HG02970 (cell line): ENCODE data around the gene PLCG2.
A peak's percentile ranks its signal among the peaks of the same experiment; 100 is the strongest.
"Not testable (repeated sequence)": the region's sequence is repeated elsewhere in the genome, so short reads cannot be mapped to it uniquely, and the experiment has no call there.

Experiments used
- ATAC-seq: cut with Tn5 transposase; IDR thresholded peaks from one replicate; pipeline ENCODE4 v1.9.1; 2021; ENCODE audit warnings: mild to moderate bottlenecking, moderate library complexity, moderate number of reproducible peaks; ENCODE audit not compliant: unreplicated experiment, low FRiP score

PLCG2 gene

DNA sequence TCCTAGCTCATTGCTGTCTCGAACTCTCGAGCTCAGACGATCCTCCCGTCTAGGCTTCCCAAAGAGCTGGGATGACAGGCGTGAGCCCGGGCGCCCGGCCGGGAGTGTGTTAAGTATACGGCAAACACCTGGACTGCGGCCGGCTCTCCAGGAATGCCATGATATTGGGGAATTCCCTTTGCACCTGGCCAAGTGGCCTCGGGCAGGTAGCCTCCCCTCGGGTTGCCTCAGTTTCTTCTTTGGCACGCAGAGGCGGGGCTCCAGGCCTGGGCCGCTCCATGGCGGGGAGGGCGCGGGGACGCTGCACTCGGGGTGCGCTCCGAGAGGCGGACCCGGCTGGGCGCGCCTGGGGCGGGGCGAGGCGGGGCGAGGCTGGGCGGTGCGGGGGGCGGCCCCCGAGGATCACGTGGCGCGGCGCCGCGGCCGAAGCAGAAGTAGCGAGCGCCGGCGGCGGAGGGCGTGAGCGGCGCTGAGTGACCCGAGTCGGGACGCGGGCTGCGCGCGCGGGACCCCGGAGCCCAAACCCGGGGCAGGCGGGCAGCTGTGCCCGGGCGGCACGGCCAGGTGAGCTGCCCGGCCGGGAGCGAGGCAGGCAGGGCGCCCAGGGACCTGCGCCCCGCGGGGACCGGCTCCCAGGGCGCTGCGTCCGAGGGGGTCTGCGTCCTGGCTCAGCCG is at the start of gene PLCG2:
TSS of gene PLCG2 (plus strand) at position 431 of the 675 bp plus-strand sequence. CDS start 6,699 bp downstream, outside the sequence.
- peak; percentile 79 for ATAC-seq

DNA sequence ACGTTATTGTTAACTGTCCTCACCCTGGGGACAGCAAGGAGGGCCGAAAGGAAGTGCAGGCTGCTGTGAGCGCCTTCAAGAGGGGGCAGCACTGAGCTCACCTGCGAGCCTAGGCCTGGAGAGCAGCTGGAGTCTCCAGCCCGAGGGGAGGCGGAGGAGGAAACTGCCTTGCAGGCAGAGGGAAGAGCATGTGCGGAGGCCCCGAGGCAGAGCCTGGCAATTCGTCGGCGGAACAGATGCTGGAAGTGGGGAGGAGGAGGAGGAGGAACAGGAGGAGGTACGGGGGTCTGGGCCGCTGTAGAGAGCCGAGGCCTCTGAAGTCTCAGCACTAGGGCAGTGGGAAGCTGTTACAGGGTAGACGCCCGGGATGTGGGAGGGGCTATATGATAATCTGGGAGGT is 49.6 kb upstream of the PLCG2 start:
- ATAC-seq, result no peak

DNA sequence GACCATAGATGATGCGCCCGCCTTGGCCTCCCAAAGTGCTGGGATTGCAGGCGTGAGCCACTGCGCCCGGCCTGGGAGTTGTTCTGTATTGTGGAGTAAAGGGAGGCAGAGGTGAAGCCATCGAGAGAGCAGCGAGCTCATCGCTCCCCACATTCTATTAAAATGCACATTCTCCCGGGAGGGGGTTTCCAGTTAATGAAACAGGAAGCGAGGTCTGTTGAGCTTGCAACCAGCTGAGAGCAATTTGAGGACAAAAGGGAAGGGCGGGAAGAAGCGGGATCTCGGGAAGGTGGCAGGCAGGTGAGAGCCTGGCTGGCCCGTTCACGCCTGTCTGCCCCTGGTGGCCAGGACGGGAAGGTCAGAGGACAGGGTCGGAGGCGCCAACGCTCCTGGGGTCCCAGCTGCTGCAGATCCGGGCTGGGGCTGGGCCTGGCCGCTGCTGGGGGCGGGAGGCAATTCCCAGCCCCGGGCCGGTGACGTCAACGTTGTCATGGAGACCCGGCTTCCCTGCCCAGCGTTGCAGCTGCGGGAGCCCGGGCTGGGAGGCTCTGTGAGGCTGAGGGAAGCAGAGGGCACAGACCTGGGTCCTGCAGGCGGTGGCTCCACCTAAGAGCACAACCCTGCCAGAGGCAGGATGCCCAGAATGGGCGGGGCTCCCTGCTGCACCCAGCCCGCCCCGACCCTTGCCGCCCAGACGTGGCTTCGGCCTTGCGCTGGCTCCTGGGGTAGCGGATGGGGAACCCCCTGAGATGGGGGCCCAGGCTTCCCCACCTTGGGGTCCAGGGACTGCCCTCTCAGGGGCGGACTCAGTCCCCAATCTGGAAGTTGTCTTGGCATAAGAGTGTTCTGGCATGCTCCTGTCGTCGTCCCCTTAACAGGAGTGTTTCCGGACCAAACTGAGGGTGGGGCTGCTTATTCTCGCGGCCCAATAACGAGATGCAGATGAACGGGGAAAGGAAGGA is 48.7 kb upstream of the PLCG2 start:
- no peak for ATAC-seq

DNA sequence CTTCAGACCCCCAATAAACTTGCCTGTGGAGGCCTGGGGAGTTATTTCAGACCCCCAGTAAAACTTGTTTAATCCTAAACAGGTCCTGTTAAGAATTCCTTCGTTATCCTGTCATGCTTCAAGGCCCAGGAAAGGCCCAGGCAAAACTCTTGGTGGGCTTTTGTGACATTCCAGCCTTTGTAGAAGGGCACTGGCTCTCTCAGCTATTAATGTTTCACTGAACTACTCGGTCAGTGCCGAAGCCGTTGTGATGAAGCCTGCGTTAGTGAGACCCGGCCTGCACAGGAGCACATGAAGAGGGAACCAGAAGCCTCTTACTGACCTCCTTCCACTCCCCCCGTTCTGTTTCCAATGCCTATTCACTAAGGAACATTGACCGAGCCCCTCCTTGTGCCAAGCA is 47.4 kb upstream of the PLCG2 start:
- no peak for ATAC-seq

DNA sequence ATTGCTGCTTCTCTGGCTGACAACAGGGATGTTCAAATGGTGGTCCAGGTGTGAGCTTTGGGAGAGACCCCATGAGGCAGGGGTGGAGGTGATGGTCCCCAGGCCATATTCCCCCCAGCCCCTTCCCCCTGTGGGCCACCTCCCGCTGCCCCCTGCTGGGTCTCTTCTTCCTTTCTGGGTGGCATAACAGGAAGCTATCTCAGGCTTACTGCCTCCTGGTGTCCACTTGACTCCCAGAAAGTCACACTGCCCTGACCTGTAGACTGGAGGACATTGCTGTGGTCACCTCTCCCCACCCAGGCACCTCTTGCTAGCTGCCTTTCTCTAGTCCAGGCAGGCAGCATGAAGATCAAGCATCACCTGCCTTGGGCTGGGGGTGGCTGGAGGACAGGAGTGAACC is 46.4 kb upstream of the PLCG2 start:
- no peak for ATAC-seq

DNA sequence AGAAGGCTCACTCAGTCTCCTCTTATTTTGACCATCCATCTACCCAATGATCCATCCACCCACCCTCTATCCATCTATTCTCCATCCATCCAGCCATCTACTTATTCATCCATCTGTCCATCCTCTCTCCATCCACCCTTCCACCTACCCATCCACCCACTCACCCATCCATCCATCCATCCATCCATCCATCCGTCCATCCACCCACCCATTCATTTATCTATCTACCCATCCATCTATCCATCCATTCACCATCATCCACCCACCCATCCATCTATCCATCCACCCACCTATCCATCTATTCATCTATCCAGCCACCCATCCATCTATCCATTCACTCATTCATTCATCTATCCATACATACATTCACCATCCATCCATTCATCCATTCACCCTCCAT is 45.8 kb upstream of the PLCG2 start:
- no peak for ATAC-seq

DNA sequence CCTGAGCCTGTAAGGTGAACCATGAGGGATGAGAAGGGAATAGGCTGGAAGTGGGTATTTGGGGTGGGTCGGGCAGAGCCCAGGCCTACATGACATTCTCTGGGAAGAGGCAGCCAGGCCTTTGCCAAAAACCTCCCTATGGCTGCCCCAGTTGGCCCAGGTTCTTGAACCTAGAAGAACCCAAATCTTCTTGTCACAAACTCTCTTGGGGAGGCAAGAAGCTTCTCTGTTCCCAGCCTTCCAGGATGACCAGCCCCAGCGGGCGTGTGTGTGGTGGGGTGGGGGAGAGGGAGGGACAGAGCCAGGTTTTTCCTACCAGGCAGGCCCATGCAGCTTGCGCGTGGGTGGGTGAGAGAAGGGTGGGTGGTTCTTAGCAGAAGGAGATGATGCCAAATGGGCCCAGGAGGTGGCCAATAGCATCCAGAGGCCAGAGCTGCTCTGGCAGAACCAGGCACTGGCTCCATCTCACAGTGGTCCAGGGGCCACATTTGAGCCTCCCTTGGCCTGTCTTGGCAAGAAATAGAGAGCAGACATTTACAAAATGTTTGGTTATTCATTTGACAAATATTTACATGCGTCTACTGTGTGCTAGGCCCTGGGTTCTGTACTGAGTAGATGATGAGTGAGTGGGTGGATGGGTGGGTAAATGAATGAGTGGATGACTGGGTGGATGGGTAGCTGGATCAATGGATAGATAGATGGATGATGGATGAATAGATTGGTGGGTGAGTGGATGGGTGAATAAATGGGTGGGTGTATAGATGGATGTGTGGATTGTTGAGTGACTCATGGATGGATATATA is 44.3 kb upstream of the PLCG2 start:
- ATAC-seq, result no peak

DNA sequence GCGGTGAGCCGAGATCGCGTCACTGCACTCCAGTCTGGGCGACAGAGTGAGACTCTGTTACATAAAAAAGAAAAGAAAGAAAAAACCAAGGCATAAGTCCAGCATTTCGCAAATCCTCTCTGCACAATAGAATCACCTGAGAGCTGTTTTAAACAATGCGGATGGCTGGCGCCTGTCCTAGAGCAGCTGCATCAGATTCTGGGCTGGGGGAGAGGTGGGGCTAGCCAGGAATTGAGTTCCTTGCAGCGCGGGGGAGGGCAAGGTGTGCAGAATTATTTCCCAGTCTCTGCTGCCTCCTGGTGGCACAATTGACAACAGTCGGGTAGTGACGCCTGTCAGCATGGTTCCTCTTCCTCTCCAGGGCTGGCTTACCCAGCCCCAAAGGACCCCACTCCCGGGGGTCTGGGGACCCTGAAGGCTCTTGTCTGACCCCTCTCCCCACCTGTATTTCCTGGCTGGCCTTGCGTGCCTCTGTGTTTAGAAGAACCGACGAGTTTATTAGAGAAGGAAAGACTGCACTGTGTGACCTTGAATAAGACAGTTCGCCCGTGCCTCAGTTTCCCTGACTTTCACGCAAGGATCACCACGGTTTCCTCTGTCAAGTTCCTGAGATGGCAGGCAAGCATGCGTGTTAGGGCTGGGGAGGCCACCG is 41.1 kb upstream of the PLCG2 start:
- ATAC-seq, result peak; percentile 66

DNA sequence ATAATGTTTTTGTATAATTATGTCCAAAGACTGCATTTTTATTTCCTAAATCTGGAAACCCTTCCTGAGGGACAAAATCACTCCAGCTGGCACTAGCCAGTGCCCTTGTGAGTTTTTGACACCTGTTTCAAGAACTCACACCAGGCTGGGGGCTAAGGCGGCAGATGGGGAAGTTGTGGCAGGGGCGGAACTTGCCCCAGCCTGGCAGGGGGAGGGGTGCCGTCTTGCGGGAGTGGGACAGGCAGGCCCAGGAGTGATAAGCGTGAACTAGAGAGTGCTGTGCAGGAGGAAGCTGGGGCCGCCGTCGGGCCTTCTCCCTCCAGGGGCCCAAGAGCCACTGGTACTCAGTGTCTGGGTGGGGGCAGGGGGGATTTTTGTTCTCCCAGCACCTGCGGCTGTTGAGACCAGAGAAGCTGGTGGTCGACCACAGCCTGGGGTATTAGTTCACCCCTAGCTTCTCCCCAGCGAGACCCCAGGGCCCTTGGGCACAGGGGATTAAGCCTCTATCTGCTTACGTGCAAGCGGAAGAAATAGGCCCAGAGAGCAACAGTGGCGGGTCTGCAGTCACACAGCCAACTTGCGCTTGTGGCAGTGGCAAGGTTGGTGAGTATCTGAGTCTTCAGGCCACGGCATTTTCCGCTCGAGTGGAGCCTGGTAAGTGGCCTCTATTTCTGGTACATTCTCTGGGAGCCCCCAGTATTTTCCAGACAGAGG is 40.2 kb upstream of the PLCG2 start:
- no peak for ATAC-seq

DNA sequence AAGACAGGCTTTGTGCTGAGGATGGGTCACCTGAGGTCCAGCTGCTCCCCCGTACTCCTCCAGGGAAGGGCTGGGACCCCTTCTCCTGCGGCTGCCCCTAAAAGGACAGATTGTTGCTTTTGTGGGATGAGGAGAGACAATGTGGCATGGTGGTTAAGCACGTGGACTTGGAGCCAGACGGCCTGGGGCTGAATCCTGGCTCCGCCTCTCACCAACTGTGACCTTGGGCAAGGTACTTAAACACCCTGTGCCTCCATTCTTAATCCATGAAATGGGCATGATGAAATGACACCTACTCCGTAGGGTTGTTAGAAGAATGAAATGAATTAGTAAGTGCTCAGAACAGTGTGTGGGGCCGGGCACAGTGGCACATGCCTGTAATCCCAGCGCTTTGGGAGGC is 39.6 kb upstream of the PLCG2 start:
- ATAC-seq, result no peak

DNA sequence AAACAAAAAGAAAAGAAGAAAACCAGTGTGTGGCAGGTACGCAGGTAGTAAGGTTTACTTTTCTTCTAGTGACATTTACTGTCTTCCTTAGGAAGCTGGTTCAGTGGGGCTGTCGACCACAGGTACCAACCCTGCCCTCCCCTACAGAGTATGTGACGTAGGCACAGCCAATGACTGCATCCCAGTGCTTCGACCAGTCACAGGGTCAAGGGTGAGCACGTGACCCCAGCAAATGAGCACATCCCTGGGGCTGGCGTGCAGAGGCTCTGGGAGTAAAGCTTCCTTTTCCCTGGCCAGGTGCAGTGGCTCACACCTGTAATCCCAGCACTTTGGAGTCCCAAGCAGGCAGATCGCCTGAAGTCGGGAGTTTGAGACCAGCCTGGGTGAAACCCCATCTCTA is 38.9 kb upstream of the PLCG2 start:
- ATAC-seq, result no peak

DNA sequence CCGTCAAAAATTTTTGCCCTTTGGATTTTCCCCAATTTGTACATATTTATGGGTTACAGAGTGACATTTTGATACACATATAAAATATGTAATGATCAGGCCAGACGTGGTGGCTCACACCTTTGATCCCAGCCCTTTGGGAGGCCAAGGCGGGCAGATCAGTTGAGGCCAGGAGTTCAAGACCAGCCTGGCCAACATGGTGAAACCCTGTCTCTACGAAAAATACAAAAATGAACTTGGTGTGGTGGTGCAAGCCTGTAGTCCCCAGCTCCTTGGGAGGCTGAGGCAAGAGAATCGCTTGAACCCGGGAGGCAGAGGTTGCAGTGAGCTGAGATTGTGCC is 37.7 kb upstream of the PLCG2 start:
- ATAC-seq, result not testable (repeated sequence)

DNA sequence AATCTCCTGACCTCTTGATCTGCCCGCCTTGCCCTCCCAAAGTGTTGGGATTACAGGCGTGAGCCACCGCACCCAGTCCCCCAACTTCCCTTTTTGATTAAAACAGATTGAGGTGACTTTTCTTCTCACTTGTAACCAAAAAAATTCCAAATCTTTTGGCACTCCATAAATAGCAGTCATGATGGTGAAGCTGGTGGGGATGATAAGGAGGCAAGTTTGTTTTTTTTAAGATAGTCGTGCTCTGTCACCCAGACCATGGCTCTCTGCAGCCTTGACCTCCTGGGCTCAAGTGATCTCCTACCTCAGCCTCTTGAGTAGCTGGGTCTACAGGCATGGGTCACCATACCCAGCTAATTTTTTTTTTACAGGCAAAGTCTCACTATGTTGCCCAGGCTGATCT is 34.7 kb upstream of the PLCG2 start:
- ATAC-seq, result no peak

DNA sequence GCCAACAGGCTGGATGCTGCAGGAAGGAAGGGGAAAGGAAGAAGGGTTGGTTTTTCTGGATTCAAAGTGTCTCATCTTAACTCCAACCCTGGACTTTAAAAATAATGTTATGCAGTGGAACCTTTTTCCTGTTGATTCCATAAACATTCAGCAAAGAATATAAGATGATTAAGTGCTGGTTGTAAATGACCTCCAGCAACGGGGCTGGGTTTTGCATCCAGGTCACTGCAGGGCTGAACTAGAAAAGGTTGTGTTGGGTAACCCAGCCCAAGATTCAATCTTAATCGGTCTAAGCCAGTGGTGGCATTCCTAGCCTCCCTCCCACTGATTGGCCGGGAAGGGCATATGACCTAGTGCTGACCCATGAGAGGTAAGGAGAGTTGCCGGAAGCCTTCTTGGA is 34.2 kb upstream of the PLCG2 start:
- no peak for ATAC-seq

DNA sequence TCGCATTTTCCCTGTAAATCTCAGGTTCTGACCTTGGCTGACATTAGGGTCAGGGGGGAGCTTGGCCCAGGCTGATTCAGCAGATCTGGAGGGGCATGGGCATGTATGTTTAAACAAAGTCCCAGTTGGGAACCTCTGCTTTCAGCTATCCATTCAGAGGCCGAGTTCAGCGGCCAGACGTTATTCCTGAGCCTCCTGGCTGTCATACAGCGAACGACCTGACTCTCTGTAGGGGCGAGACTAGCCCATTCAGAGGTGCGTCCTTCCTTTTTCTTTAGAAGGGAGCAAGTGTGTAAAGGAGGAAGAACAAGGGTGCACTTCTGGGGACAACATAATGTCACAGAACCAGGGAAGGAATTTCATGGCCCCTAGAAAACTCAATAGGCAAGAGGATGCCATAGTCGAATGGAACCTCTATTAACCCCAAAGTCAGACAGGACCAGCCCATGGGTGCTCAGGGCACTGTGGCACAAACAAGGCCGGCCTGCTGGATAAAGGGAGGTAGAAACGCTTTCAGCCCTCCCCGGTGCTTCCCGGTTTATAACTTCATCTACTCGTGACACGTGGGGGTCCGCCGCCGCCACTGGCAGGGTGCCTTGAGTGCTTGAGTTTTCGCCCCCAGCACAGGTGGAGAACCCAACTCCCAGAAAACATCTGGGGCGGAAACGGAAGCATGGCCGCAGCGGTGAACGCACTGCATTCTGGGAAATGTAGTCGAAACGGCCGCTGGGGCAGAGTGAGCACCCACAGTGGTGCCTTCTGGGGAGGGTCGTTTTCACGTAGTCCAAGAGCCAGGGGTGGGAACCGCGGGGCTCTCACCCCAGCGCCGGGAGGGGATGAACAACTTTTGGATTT is 33.2 kb upstream of the PLCG2 start:
- ATAC-seq, result peak; percentile 60

DNA sequence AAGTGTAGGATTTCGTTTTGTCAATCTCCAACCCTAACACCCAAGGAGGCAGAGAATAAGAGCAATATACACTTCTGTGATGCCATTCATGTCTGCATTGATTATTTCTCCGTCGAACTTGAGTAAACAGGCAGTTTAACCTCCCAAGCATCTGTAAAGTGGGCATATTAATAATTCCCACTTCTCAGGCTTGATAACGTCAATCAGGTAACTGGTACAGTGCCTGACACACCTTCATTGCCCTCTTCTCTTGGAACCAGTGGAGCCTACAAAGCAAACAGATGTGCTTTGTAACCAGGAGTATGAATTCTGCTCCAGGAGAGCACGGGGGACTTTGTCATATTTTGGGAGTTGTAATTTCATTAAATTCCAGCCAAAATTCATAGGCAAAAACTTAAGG is 32.5 kb upstream of the PLCG2 start:
- ATAC-seq, result no peak

DNA sequence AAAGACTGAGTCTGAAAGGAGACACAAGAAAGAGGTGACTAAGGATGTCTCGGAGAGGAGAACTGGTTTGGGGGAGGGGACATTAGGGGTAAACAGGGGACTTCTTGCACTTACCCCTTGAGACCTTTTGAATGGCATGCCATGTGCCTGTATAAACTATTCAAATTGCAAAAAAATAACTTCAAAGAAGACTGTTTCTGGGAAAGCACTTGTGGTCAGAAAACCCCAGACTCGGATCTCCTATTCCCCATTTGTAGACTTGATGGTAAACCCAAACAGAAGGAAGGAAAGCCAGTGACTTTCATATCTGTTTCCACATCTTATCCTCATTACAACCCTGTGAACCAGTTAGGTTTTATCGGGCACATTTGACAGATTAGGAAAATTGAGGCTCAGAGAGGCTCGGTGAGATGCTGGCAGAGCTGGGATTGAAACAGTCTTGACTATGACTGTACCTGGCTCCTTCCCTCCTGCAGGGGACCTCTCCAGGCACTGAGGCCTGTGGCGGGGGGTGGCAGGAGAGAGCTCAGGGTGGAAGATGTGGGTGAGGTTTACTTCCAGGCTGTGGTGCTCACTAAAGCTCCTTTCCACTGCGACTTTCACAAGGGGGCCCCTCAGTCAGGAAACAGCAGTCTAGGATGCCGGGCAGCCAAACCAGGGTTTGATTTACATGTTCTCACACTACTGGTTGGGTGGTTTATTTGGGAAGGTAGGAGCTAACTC is 30.5 kb upstream of the PLCG2 start:
- no peak for ATAC-seq

DNA sequence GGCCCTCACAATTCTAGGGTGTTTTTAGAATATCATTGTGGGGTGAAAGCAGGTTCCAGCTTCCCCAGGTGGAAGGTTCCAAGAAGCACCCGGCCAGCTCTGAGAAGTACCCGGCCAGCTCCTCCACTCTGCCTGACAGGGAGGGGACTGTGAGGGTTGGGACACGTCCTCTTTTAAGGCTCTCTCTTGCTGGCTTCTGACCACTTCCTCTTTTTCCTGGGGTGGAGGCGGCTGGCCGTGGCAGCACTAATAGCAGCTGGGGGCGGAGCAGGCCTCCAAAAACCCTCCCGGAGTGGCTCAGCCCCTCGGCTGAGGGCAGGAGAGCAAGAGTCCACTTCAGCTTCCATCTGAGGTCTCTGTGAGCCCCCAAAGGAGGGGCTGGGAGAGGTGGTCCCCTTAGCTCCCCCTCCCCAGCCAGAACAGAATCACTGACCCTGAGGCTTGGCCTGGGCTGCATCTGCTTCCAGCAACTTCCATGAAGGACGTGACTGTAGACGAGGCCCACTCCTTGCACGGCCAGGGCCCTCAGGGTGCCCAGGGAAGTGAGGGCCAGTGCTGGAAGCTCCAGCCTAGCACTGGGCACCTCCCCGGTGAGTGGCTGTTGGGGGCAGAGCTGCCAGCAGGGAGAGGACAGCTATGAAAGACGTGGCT is 26.7 kb upstream of the PLCG2 start:
- ATAC-seq, result peak; percentile 74
